ENCODE measurements around the gene ARFIP1.
"Not testable (repeated sequence)": the region's sequence is repeated elsewhere in the genome, so short reads cannot be mapped to it uniquely, and the experiment has no call there.

The ARFIP1 gene

GRCh38 chr4:152785639-152786615 is 6.2 kb downstream of the ARFIP1 start:
- no peak for DNase-seq

DNA sequence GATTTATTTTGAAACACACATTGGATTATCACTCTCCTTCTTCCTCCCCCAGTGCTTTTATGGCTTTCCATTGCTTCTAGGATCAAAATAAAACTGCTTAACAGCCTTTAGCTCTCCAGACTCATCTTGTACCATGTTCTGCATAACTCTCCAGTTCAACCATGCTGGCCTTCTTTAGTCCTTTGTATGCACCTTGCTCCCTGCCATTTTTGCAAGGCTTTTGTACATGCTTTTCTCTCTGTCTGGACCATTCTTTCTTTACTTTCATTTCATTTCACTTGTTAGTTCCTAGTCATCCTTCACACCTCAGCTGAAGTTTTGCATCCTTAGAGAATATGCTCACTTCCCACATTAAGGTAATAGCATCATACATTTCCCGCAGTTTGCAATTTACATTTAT is 6.9 kb downstream of the ARFIP1 start:
- no peak for DNase-seq

GRCh38 chr4:152795891-152796290 is 16.1 kb downstream of the ARFIP1 start:
- DNase-seq, result no peak

DNA sequence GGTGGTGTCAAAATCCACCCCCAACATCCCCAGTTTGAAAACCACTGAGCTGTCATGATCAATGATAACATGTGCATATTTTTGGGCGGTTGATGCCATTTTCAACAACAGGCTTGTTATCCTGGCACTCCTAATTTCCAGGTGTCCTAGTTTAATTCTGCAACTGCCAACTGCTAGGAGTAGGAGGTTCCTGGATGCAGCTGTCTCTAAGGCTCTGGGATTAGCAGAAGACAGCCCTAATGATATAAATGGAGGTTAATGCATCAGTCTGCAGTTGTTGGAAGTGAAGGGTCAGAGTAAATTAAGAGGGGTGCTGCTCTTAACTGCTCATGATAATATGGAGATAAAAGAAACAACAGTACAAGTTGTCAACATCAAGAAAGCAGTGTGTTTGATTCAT is 23.8 kb downstream of the ARFIP1 start:
- DNase-seq, result no peak

GRCh38 chr4:152805071-152805650 is 25.4 kb downstream of the ARFIP1 start:
- no peak for DNase-seq

DNA sequence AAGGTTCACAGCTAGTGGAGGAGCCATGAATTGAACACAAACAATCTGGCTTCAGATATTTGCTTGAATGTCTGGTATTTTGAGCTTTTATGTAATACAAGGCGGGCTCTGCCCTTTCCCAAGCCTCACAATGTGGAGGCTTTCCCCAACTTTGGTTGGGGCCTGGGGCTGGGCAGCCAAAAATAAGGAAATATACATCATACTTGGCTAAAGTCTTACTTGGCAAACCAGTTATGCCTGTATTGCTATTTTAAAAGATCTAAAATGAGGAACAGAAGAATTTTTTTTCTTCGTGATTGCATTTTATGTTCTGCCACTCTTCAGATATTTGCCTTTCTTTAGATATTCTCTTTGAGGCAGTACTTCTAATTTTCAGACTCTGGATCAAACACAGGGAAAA is 26.1 kb downstream of the ARFIP1 start:
- no peak for DNase-seq

DNA sequence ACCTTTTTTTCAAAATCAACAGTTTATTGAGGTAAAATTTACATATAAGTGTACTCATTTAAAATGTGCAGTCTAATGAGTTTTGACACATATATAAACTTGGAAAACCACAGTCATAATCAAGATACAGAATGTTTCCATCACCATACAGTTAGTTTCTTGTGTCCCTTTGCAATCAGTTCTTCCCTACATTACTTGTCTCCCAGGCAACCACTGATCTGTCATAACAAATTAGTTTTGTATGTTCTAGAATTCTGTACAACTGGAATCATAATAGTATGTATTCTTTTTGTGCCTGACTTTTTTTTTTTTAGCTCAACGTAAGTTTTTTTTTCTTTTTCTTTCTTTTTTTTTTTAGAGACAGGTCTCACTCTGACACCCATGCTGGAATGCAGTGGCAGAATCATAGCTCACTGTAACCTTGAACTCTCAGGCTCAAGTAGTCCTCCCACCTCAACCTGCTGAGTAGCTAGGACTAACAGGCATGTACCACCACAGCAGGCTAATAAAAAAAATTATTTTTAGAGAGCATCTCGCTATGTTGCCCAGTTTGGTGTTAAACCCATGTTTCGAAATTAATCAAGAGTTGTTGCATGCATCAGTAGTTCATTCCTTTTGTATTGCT is 26.9 kb downstream of the ARFIP1 start:
- no peak for DNase-seq

GRCh38 chr4:152807294-152807829 is 27.6 kb downstream of the ARFIP1 start:
- DNase-seq, result no peak

DNA sequence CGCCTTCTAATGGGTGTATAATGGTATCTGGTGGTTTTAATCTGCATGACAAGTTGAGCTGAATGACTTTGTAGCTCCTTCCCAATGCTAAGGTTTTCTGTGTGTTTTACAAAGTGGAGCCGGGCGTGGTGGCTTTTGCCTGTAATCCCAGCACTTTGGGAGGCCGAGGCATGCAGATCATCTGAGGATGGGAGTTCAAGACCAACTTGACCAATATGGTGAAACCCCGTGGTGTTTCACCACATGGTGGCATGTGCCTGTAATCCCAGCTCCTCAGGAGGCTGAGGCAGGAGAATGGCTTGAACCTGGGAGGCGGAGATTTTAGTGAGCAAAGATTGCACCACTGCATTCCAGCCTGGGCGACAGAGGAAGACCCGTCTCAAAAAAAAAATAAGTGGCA is 28.9 kb downstream of the ARFIP1 start:
- DNase-seq, result no peak

- no peak for DNase-seq
Measured at GRCh38 chr4:152810715-152811287, 31.0 kb downstream of the ARFIP1 start.

GRCh38 chr4:152815078-152815477 is 35.3 kb downstream of the ARFIP1 start:
- DNase-seq, result no peak

GRCh38 chr4:152817331-152817730 is 37.6 kb downstream of the ARFIP1 start:
- DNase-seq, result no peak

GRCh38 chr4:152819026-152819645 is 39.4 kb downstream of the ARFIP1 start:
- no peak for DNase-seq

GRCh38 chr4:152820073-152820472 is 40.3 kb downstream of the ARFIP1 start:
- DNase-seq, result no peak

GRCh38 chr4:152822323-152822722 is 42.6 kb downstream of the ARFIP1 start:
- no peak for DNase-seq

DNA sequence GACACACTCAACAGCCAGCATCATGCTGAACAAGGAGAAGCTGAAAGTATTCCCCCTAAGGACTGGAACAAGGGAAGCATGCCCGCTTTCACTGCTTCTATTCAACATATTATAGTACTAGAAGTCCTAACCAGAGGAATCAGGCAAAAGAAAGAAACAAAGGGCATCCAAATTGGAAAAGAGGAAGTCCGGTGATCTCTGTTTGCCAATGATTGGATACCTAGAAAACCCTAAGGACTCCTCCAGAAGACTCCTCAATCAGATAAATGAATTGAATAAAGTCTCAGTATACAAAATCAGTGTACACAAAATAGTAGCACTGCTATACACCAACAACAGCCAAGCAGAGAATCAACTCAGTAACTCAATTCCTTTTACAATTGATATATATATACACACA is 44.8 kb downstream of the ARFIP1 start:
- no peak for DNase-seq

DNA sequence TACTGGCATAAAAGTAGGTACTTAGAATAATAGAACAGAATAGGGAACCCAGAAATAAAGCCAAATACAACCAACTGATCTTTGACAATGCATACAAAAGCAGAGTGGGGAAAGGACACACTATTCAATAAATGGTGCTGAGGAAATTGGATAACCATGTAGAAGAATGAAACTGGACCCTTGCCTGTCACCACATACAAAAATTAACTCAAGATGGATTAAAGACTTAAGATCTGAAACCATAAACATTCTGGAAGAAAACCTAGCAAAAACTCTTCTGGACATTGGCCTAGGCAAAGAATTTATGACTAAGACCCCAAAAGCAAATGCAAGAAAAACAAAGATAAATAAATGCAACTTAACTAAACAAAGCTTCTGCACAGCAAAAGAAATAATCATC is 45.6 kb downstream of the ARFIP1 start:
- no peak for DNase-seq

DNA sequence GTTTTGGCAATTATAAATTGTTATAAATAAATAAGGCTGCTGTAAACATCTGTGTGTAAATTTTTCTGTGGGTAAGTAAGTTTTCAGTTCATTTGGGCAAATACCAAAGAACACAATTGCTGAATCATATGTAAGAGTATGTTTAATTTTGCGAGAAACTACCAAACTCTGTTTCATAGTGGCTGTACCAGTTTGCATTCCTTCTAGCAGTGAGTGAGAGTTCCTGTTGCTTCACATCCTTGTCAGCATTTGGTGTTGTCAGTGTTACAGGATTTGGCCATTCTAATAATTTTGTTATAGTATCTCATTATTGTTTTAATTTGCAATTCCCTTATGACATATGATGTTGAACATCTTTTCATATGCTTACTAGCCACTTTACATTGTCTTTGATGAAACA is 48.4 kb downstream of the ARFIP1 start:
- DNase-seq, result no peak

DNA sequence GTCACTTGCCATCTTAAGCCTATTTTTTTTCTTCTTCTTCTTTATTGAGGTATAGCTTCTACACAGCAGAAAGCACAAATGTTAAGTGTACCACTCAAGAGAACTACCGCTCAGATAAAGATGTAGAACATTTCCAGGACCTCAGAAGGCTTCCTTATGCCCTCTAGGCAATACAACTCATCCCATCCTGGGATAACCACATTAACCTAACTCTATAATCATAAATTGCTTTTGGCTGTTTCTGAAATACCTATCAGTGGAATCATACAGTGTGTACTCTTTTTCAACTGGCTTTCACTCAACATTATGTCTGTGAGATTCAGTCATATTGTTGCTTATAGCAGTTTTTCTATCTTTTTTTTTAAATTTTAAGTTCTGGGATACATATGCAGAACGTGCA is 51.7 kb downstream of the ARFIP1 start:
- DNase-seq, result no peak

DNA sequence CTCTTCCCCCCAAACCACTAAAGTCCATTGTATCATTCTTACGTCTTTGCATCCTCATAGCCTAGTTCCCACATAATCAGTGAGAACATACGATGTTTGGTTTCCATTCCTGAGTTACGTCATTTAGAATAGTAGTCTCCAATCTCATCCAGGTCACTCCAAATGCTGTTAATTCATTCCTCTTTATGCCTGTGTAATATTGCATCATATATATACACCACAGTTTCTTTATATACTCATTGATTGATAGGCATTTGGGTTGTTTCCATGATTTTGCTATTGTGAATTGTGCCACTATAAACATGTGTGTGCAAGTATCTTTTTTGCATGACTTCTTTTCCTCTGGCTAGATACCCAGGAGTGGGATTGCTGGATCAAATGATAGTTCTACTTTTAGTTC is 57.2 kb downstream of the ARFIP1 start:
- DNase-seq, result no peak

DNA sequence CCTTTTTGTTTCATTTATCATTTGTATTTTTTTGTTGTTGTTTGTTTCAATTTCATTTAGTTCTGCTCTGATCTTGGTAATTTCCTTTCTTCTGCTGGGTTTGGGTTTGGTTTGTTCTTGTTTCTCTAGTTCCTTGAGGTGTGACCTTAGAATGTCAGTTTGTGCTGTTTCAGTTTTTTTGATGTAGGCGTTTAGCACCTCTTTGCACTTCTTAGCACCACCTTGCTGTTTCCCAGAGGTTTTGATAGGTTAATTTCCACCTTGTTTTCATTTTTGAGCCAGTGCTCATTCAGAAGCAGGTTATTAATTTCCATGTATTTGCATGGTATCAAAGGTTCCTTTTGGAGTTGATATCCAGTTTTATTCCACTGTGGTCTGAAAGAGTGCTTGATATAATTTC is 60.0 kb downstream of the ARFIP1 start:
- not testable (repeated sequence) for DNase-seq

- DNase-seq, result no peak
Measured at GRCh38 chr4:152843481-152844090, 63.8 kb downstream of the ARFIP1 start.

All from activated naive CD4-positive, alpha-beta T cell treated with Interleukin-2 at 50 U/mL for 16 hours (primary cell).